Activated CD8-positive, alpha-beta memory T cell treated with anti-CD3 and anti-CD28 coated beads for 4 hours (primary cell): ENCODE data around the gene XK.

Experiments used
- DNase-seq, 2 donors: peaks; one replicate each; pipeline ENCODE4 v3.0.0-alpha.2; 2020; ENCODE audit warnings: low read depth in 2 of 2

The XK gene

DNA sequence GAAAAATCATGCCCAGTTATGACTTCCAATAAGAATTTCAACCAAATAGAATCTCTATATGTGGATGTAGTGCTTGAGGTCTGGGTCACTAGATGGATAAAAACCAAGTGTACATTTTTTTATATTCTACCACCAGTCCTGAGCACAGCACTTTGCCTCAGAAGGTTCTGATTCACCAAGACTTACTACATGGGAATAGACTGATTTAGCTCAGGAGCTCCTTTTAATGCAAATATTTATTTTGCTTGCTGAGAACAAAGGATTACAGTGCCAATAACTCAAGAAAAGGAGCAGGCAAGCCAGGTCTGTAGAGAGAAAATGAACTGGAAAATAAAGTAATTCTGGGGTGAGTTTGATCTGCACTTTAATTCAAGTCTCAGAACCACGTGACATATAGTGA is 6.4 kb upstream of the XK start:
- DNase-seq: no peak

DNA sequence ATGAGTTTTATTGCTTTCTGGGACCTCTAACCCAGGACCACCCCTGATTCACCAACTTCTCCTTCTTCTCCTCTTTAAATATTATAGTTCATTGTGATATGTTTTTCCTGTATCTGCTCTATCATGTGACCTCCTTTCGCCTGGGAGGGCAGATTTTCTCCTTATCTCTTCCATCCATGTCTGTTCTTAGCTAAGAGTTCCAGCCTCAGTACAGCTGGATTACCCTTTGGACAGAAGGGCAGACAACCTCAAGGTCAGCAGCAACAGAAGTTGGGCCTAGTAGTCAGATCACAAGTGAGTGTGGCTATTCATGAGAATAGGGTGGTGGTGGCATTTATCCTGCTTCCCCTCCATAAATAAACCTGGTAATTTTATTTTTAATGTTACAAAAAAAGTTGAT is 5.7 kb upstream of the XK start:
- no peak for DNase-seq

DNA sequence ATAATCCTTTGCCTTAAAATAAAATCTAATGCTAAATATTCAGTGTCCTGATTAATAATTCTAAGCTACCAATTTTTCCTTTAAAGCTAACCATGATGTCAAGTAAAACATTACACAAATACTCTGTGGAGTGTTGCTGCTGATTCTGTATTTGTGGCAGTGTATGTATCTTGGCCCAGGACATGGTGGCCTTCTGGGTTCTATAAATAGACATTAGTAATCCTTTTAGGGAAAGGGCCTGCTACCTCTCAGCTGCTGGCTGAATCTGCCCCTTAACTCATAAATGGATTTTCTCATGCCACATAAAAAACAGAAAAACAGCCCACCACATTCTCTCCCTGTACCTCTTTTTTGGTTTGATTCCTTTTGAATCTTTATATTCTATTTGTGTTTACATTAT is 1.2 kb upstream of the XK start:
- no peak for DNase-seq

DNA sequence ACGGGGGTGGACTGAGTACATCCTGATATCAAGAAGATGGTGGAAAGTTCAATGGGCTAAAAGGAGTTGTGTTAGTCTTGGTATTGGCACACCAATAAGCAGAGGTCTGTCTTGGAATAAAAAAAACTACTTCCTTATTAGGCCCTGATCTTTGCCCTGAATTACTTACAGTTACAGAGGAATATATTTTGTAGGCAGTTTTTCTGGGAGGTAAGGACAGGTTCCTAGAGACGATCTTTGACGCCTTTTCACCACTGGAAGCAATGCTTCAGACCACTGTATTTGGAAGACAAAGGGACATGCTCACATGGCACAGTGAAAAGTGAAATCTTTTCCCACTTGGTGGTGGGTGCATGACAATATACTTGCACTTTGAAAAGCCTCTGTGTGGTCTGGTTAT is 618 bp upstream of the XK start:
- no peak for DNase-seq

DNA sequence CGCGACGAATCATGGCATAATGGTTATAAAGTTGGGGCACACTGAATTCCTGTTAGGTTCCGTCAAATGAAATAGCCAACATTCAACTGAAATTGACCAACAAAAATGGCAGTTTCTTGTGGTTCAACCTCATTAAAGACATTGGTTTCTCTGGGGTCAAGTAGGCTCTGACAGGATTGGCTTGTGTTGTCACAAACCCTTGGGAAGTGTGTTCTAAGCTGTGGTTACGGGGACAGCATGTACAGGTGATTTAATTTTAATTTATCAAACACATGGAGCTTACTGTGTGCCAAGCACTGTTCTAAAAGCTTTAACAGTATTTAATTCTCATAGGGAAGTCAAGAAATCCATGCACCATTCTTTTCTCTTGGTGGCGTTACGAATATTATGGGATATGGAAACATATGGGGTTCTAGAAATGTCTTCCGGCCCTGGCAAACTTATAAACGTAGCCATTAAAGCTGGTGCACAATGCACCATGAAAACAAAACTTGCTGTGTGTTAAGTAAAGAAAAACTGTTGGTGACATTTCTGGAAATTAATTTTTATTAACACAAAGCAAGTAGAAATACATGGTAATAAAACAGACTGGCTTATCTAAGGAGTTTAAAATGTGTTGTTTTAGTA is 891 bp downstream of the XK start:
- no peak for DNase-seq

DNA sequence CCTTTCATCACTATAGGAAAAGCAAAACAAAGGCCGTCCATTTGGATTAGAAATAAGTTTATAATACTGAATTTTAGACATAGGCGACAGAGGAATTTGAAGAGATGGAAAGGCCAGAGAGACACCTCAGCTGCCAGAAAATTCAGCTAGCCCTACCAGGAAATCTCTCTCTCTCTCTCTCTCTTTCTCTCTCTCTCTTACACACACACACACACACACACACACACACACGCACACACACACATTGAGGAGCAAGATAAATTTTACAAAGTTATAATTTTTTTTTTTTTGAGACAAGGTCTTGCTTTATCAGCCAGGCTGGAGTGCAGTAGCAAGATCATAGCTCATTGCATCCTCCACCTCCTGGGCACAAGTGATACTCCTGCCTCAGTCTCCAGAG is 1.4 kb downstream of the XK start:
- no peak for DNase-seq

DNA sequence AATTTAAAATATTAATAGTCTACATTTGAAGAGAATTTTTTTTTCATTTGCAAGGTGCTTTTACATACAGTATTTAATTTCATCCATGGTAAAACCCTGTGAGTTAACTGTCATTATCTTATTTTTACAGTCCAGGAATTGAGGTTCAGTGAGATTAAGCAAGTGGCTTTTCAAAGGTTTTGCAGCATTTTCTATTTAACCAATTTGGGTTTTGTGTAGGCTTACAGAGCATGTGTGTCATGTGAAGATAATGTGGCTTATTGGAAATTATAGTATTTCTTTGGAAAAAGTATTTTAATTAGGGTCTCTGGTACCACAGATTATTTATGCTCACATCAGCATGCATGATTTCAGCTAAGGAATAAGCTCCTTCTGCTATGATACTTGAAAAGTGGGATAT is 4.5 kb downstream of the XK start:
- DNase-seq: no peak

DNA sequence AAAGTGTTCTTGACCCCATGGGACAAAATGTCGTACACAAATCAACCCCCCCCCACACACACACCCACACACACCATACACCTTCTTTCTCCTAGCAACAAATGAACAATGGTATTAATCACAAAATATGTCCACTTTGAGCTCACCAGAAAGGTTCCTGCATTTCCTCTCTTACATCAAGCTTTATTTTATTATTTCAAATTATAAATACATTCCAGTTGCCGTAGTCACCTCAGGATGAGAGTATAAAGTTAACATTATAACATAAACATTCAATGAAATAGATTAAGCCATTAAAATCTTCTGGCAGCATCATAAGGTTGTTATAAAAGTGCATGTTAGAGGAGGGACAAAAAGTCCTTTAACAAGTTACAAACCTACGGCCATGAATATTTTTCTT is 7.3 kb downstream of the XK start:
- no peak for DNase-seq

DNA sequence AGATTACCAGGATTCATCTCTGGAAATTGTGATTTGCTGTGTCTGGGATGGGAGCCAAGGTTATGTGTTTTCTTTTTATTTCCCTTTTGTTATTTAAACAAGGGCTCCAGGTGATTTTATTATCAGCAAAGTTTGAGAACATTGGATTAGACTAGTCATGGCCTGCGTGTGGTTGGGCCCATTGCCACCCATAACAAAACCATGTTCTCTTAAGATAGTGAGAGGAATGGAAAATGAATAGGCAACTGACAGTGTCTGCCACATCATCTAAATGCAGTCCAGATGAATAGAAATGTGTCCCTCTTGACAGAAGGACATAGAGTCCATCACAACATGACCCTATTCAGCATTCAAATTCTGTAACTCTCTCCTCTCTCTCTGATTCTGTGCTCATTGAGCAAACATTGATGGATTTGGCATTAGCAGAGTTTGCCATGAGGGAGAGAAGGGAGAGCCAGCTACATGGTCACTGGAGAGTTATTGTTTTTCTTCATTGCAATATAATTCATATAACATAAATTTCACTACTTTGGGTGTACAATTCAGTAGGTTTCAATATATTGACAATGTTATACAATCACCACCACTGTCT is 11.7 kb downstream of the XK start:
- DNase-seq: no peak

DNA sequence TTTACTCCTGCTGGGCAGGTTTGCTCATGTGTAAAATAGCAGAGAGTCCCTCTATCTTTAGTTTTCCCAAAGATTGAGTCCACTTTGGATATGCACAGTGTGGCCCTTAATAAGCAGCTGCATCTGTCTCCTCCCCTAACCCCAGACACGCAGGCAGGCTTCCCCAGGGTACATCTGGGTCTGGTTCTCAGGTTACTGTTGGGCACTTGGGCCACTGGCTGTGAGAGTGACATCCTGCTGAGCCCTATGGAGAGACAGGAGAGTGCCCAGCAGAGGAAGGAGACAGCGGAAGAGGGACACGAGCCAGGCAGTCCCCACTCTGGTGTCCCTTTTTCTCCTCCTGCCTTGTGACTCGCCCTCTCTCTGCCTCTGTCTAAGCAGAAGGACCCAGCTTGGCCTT is 16.0 kb downstream of the XK start:
- no peak for DNase-seq

DNA sequence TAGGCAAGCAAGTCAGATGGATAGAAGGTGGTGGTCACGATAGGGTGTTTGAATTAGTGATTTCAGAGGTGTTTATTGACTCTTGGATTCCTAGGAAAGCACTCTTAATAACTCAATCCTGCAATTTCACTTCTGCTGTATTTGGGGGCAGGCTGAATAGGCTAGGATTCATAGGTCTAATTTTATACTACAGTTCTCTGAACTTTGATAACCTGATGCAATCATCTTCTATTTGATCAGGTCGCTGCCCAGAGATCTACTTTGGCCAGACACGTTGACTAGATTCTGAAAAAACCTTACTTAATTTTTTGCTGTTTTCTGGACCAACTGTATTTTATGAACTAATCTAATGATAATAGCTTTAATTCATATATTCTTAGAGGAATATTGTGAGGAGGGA is 26.4 kb downstream of the XK start:
- no peak for DNase-seq

DNA sequence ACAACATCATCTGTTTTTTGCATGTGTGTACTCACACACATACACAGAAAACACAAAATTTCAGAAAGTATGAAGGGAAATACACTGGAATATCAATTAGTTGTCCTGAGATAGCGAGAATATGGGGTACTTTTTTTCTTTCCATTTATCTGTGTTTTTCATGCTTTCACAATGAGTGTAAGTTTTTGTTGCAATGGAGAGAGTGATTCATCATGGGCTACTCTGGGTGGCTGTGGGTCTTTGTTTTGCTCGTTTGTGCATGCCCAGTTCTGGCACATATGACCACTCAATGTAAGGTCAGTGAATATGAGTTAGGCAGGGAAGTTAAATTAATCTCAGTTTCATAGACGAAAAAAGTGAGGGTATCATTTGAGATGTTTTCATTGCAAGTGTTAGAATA is 26.9 kb downstream of the XK start:
- DNase-seq: no peak

DNA sequence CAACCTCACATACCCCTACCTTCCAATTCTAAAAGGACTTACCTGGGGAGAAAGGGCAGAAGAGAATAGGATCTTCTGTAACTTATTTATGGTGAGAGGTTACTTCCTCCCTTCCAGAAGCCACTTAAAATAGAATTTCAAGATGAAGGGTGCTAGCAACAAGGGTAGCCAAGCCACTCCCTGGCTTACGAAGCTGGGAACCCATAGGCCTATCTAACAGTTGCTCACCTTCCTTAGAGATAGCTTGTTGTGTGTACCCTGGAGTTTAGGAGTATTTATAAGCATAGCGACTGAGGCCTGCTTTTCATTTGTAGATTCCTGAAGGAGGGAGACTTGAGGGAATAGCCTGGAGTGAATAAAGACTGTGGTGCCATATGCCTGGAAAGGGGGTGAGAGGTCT is 28.9 kb downstream of the XK start:
- no peak for DNase-seq

DNA sequence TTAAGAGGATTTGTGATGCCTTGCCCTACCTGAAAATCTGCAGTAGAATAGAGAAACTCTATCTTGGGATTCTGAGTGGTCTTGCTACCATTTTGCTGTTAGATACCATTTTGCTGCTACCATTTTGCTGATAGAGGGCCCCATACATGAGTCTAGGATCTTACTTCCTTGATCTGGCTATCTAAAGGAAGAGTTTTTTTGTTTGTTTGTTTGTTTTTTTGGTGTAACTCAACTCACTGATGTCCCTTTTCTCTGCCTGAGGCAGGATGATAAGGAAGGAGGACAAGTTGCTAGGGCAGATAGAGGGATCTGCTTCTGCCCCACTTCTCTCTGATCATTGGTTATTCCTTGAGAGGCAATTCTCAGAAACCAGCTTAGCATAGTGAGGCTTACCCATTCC is 31.0 kb downstream of the XK start:
- no peak for DNase-seq

DNA sequence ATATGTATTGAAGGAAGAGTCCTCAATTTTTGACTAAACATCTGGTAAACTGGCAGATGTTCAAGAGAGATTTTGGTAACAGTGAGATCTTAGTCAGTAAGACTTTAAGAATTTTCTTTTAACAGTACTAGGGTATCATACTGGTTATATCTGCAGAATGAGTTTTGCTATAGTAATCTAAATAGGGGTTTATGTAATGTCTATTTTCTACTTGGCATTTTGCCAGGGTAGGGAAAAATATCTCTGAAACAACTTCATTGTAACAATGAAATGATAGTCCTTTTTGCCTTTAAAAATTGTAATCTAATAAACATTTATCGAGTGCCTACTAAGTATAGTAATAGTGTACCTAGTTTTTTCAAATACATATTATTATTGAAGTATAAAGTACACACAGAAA is 32.1 kb downstream of the XK start:
- no peak for DNase-seq

DNA sequence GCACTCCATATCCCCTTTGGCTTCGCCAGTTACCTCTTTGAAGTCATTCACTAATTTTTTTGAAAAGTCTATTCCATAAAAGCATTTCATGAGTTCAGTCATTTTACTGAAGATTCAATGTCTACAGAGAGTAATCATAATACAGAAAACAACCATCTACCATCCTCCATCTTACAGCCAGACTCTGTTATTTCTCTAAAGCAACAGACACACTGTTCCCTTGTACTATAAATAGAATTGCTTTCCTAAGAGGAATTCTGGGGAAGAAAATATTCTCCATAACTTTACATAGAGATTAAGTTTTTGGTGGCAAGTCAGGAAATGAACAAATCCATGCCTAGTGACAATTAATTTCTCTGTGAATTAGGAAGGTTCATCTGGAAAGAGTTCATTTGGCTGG is 37.0 kb downstream of the XK start:
- DNase-seq: no peak

DNA sequence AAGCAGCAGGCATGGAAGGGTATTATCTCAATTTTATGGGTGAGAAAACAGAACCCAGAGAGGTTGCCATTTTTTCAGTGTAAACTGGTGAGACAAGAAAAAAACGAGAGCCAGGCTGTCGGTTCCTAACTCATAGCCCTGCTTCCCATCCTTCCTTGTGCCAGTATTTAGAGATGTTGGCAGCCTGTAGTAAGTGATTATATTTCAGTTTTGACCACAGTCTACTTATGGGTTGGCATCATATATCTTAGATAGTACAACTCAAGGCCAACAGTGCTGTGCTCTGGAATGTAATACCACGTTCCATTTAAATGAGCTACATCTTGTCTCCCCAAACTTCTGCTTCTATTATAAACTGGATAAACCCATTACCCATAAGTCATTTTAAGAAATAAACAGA is 40.8 kb downstream of the XK start:
- no peak for DNase-seq

DNA sequence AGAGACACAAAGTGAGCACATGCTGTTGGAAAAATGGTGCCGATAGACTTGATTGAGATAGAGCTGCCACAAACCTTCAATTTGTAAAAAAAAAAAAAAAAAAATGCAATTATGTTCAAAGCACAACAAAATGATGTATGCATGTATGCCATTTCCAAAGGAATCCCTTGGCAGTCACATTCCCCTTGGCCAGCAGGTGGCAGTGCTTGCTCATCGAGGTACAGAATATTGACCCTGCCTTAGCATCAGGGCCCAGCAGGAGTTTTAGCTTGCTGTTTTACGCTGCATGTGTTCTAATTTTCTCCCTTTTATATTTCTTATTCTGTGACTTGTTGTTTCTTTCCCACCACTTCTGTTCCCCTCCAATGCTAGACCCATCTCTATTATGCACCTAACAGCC is 59.8 kb downstream of the XK start:
- DNase-seq: peak; percentile 42 to 50

DNA sequence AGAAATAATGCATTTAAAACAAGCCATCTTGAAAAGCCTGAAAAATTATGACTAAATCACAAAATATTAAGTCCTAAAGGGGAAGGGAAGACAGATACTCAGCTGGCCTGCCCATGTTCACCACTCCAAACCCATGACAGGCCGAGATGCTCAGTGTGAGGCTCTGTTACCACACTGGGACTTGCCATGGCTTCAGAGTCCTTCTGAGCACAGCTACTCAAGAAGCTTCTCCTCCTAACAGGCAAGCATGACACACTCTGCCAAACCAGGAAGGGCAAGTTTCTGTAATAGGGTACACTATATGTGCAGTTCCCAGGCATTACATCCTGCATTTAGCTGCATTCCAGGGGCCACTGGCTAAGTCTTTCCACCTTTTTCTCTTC is 60.2 kb downstream of the XK start:
- DNase-seq: no peak

DNA sequence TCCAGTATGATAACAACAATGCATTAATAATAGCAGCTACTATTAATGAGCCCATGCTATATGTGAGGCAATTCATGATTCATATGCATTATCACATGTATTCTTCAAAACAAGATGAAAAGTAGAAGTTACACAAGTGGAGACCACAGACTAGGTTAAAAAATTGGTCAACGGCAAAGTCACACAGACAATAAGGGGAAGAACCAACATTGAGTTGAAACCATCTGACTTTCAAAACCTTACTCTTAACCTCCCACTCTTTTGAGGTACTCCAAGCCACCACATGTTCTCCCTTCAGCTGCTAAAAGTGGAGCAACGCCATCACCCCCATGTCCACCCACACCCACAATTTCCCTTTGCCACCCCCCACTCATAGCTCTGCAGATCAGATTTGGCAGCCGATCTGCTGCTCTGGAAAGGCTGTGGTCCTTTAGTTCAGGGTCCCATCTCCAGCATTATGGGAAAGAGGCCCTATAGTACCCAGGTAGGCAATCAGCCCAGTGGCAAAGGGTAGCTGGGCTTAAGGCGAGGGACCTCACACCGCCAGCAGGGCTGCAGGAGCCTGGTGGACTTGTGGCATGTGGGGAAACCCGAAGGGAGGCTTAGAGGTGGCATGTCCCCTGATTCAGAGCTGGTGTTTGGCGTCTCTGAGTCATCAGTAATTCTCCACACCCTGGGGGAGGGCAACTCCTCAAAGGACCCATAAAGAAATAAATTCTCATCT is 60.8 kb downstream of the XK start:
- DNase-seq: no peak

DNA sequence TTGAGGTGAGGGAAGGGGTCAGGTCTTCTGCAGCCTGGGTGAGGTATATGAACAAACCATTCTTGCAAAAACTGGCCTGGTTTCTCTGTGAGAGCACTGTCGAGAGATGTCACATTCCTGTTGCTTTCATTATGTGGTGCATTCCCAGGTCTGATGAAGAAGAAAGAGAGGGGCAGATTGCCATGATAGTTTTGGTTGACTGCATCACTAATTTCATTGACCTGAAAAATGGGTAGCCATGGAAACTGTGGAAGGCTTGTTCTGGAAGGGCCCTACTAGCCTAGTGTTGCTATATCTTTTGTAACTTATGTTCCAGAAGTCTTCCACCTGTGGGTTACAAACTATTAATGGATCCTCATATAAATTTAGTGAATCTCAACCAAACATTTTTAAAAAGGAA is 61.4 kb downstream of the XK start:
- no peak for DNase-seq

DNA sequence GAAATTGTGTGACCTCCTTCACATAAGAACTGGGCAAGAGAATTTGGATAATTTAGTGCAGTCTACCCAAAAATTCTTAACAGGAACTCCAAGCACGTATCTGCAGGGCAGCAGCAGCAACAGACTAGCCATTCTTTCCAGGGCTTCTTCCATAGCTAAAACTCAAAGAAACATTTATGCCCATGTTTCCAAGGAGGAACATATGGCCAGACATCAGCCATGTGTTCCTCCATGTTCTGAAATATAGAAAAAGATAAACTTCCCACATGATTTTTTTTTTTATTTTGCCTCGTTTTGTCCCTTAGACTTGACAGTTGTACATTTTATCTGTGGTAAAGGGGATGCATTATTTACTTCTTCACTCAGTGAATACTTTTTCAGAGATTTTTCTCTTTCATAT is 66.7 kb downstream of the XK start:
- DNase-seq: no peak

DNA sequence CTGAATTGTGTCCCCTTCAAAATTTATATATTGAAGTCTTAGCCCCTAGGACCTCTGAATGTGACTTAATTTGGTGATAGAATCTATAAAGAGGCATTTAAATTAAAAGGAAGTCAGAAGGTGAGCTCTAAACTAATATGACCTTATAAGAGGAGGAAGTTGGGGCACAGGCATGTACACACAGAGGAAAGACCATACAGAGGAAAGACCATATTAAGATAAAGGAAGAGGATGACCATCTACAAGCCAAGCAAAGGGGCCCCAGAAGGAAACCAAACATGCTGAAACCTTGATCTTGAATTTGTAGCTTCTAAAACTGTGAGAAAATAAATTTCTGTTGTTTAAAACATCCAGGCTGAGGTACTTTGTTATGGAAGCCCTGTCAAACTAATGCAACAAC is 67.3 kb downstream of the XK start:
- DNase-seq: no peak

DNA sequence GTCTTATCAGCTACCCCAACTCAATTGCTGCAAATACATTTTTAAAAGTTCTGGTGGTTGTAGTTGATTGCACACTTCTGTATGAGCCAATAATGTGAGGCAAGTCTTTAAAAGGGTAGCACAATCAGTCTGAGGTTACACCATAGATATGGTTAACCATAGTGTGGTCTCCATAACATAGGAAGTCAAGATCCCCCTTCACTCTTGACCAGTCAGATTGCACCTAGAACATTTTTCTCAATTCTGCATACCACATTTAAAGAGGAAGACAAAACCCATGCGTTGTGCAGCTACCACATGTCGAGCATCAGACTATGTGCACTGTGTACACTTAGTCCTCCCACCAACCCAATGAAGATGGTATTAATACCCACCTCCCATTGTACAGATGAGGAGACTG is 67.8 kb downstream of the XK start:
- no peak for DNase-seq
